ENCODE data around the gene STIL. TPM values are rescaled to one million over a fixed set of nuclear protein-coding genes. Genes with fewer than 3 reads are reported as not detected.
A peak's percentile ranks its signal among the peaks of the same experiment; 100 is the strongest.

The STIL gene
- total and polyA plus RNA-seq, 2 of the 13 experiments (the other 11 are each of a cell fraction or from before 2014, with no cell fraction given) = 13.7 to 18.6 TPM

- TF ChIP-seq ZBTB4 (CRISPR knock-in tag; IDR thresholded peaks at IDR 0.05; ENCODE audit: borderline replicate concordance) (no peak), GATAD2A (CRISPR knock-in tag; IDR thresholded peaks at IDR 0.05) (peak; percentile 51; the same call in 1 of the 2 replicates), RXRA (CRISPR knock-in tag; IDR thresholded peaks at IDR 0.05) (no peak; the same call in 1 of the 2 replicates), SP4 (CRISPR knock-in tag; IDR thresholded peaks at IDR 0.05) (no peak), ZNF484 (CRISPR knock-in tag; IDR thresholded peaks at IDR 0.05; ENCODE audit: borderline replicate concordance, low read depth) (no peak), FOSL2 (CRISPR knock-in tag; IDR thresholded peaks at IDR 0.05) (no peak), KDM5B (CRISPR knock-in tag; IDR thresholded peaks at IDR 0.05; ENCODE audit: borderline replicate concordance) (no peak), ZEB1 (IDR thresholded peaks at IDR 0.05; ENCODE audit: insufficient replicate concordance, low read depth) (peak; percentile 23), HNRNPH1 (optimal IDR thresholded peaks at IDR 0.05; ENCODE audit: low read depth, low read length) (no peak), NCOA1 (CRISPR knock-in tag; IDR thresholded peaks at IDR 0.05) (no peak), ZNF326 (CRISPR knock-in tag; IDR thresholded peaks at IDR 0.05; ENCODE audit: borderline replicate concordance) (no peak), MXD3 (CRISPR knock-in tag; IDR thresholded peaks at IDR 0.05) (no peak), ZNF12 (CRISPR knock-in tag; IDR thresholded peaks at IDR 0.05) (no peak), ZNF704 (CRISPR knock-in tag; IDR thresholded peaks at IDR 0.05; ENCODE audit: borderline replicate concordance) (no peak), NFE2 (CRISPR knock-in tag; IDR thresholded peaks at IDR 0.05) (no peak), ZNF687 (CRISPR knock-in tag; IDR thresholded peaks at IDR 0.05) (no peak), NFYC (CRISPR knock-in tag; IDR thresholded peaks at IDR 0.05) (no peak), SP2 (CRISPR knock-in tag; IDR thresholded peaks at IDR 0.05) (no peak)
These were observed 97.5 kb downstream of the STIL start (continued) for GRCh38 chr1:47216278-47217059.

All from HepG2 (cell line).